HG03558 (cell line): ENCODE data around the gene NPAS3.

Source experiments
- ATAC-seq: cut with Tn5 transposase; IDR thresholded peaks from one replicate; pipeline ENCODE4 v1.9.1; 2021; ENCODE audit warnings: moderate number of reproducible peaks; ENCODE audit not compliant: unreplicated experiment; ENCODE audit errors: extremely low read depth

Gene NPAS3

GRCh38 chr14:33589334-33589733 is 650.7 kb downstream of the NPAS3 start:
- ATAC-seq, result no peak

GRCh38 chr14:33590891-33591630 is 652.4 kb downstream of the NPAS3 start:
- ATAC-seq, result no peak

- no peak for ATAC-seq
Measured at GRCh38 chr14:33592297-33592696, 653.6 kb downstream of the NPAS3 start.

- ATAC-seq, result no peak
Measured at GRCh38 chr14:33596211-33597080, 657.8 kb downstream of the NPAS3 start.

- ATAC-seq, result no peak
Measured at GRCh38 chr14:33598582-33598981, 659.9 kb downstream of the NPAS3 start.

GRCh38 chr14:33602396-33602795 is 663.7 kb downstream of the NPAS3 start:
- no peak for ATAC-seq

GRCh38 chr14:33606591-33606990 is 667.9 kb downstream of the NPAS3 start:
- ATAC-seq, result no peak

GRCh38 chr14:33609582-33609981 is 670.9 kb downstream of the NPAS3 start:
- no peak for ATAC-seq

GRCh38 chr14:33610121-33610520 is 671.4 kb downstream of the NPAS3 start:
- no peak for ATAC-seq

GRCh38 chr14:33611405-33612196 is 672.9 kb downstream of the NPAS3 start:
- no peak for ATAC-seq

- ATAC-seq, result no peak
Measured at GRCh38 chr14:33612197-33612505, 673.5 kb downstream of the NPAS3 start.

GRCh38 chr14:33617154-33617553 is 678.5 kb downstream of the NPAS3 start:
- no peak for ATAC-seq

- ATAC-seq, result no peak
Measured at GRCh38 chr14:33618361-33619105, 679.9 kb downstream of the NPAS3 start.

- no peak for ATAC-seq
Measured at GRCh38 chr14:33622496-33622895, 683.8 kb downstream of the NPAS3 start.

- ATAC-seq, result no peak
Measured at GRCh38 chr14:33629792-33630191, 691.1 kb downstream of the NPAS3 start.

- no peak for ATAC-seq
Measured at GRCh38 chr14:33631021-33631420, 692.3 kb downstream of the NPAS3 start.

- ATAC-seq, result no peak
Measured at GRCh38 chr14:33631441-33631840, 692.8 kb downstream of the NPAS3 start.

GRCh38 chr14:33634631-33635030 is 696.0 kb downstream of the NPAS3 start:
- ATAC-seq, result no peak

- ATAC-seq, result no peak
Measured at GRCh38 chr14:33636716-33637115, 698.0 kb downstream of the NPAS3 start.

- ATAC-seq, result no peak
Measured at GRCh38 chr14:33642080-33642479, 703.4 kb downstream of the NPAS3 start.
